ACC112 (cell line): ENCODE data around the gene SHPK.

Source experiments
- H2AFZ ChIP-seq: fragments of 200-600 bp; sonication (generic); one replicate; pipeline ENCODE4 v1.6.0; 2017; ENCODE audit warnings: antibody characterized with exemption, low read length; ENCODE audit not compliant: unreplicated experiment
- H3K27ac ChIP-seq: fragments of 200-600 bp; sonication (generic); 2 replicates; pipeline ENCODE4 v1.5.1; 2014; ENCODE audit warnings: low read depth, mild to moderate bottlenecking, antibody characterized with exemption, low read length, moderate library complexity
- H3K27me3 ChIP-seq: fragments of 200-600 bp; sonication (generic); 2 replicates; pipeline ENCODE4 v1.6.1; 2014; ENCODE audit warnings: mild to moderate bottlenecking, antibody characterized with exemption, low read length, moderate library complexity, mixed read lengths; ENCODE audit not compliant: insufficient read depth
- H3K36me3 ChIP-seq: fragments of 200-600 bp; sonication (generic); 2 replicates; pipeline ENCODE4 v1.6.1; 2016; ENCODE audit warnings: mild to moderate bottlenecking, antibody characterized with exemption, low read length, moderate library complexity, mixed read lengths; ENCODE audit not compliant: insufficient read depth
- H3K4me1 ChIP-seq: fragments of 200-600 bp; sonication (generic); one replicate; pipeline ENCODE4 v1.6.1; 2016; ENCODE audit warnings: low read length, mixed read lengths; ENCODE audit not compliant: insufficient read depth, unreplicated experiment, control insufficient read depth
- H3K4me3 ChIP-seq: fragments of 200-600 bp; sonication (generic); 2 replicates; pipeline ENCODE4 v1.5.1; 2014; ENCODE audit warnings: mild to moderate bottlenecking, low read depth, low read length
- H3K79me2 ChIP-seq: fragments of 200-600 bp; sonication (generic); one replicate; pipeline ENCODE4 v1.6.0; 2016; ENCODE audit warnings: low read length; ENCODE audit not compliant: control insufficient read depth, unreplicated experiment, insufficient read depth

SHPK gene

GRCh38 chr17:3659541-3660111 lies 23.6 kb upstream of the SHPK start:
- H2AFZ ChIP-seq = no peak overlapping the region
- no peaks in the 10 kb centered on the region for H3K27me3 ChIP-seq
- peaks cover 2% of the 10 kb centered on the region for H3K79me2 ChIP-seq
- H3K27ac ChIP-seq = peak overlapping the region; percentile 49
- peaks cover 22% of the 10 kb centered on the region for H3K4me1 ChIP-seq
- H3K4me3 ChIP-seq = 0 out of 2 replicates have a peak overlapping the region, but pooled peaks have one; percentile 18
- no peaks in the 10 kb centered on the region for H3K36me3 ChIP-seq

- Histone ChIP-seq H3K27me3 (no peaks in the 10 kb centered on the region), H3K79me2 (no peaks in the 10 kb centered on the region), H3K4me3 (0 out of 2 replicates have a peak overlapping the region, but pooled peaks have one; percentile 18), H3K27ac (peak overlapping the region; percentile 49), H3K4me1 (peaks cover 22% of the 10 kb centered on the region), H3K36me3 (no peaks in the 10 kb centered on the region), H2AFZ (no peak overlapping the region)
Measured at GRCh38 chr17:3658784-3659449, 22.9 kb upstream of the SHPK start.

GRCh38 chr17:3657874-3658783 lies 22.1 kb upstream of the SHPK start:
- Histone ChIP-seq H3K4me3 (no peak overlapping the region), H3K79me2 (no peaks in the 10 kb centered on the region), H3K27ac (no peak overlapping the region), H3K27me3 (no peaks in the 10 kb centered on the region), H2AFZ (no peak overlapping the region), H3K36me3 (no peaks in the 10 kb centered on the region), H3K4me1 (peaks cover 22% of the 10 kb centered on the region)

- no peaks in the 10 kb centered on the region for H3K79me2 ChIP-seq
Measured at GRCh38 chr17:3657588-3657869, 21.5 kb upstream of the SHPK start.

GRCh38 chr17:3656755-3657587 lies 20.9 kb upstream of the SHPK start:
- Histone ChIP-seq H3K4me1 (peaks cover 22% of the 10 kb centered on the region), H3K27me3 (no peaks in the 10 kb centered on the region), H3K36me3 (no peaks in the 10 kb centered on the region), H3K4me3 (no peak overlapping the region), H3K27ac (no peak overlapping the region), H3K79me2 (no peaks in the 10 kb centered on the region), H2AFZ (no peak overlapping the region)

More at GRCh38 chr17:3657588-3657869, 21.5 kb upstream of the SHPK start:
- Histone ChIP-seq H2AFZ (no peak overlapping the region), H3K27ac (no peak overlapping the region), H3K4me3 (no peak overlapping the region), H3K27me3 (no peaks in the 10 kb centered on the region), H3K36me3 (no peaks in the 10 kb centered on the region), H3K4me1 (peaks cover 22% of the 10 kb centered on the region)

- H3K4me3 ChIP-seq = no peak overlapping the region
- H2AFZ ChIP-seq = no peak overlapping the region
- H3K27me3 ChIP-seq = no peaks in the 10 kb centered on the region
- H3K4me1 ChIP-seq = peaks cover 22% of the 10 kb centered on the region
- H3K27ac ChIP-seq = no peak overlapping the region
- H3K36me3 ChIP-seq = no peaks in the 10 kb centered on the region
- H3K79me2 ChIP-seq = no peaks in the 10 kb centered on the region
Measured at GRCh38 chr17:3656353-3656752, 20.3 kb upstream of the SHPK start.

GRCh38 chr17:3655766-3656165 lies 19.7 kb upstream of the SHPK start:
- Histone ChIP-seq H3K27me3 (no peaks in the 10 kb centered on the region), H3K4me3 (no peak overlapping the region), H3K36me3 (no peaks in the 10 kb centered on the region), H3K4me1 (peaks cover 22% of the 10 kb centered on the region), H3K27ac (no peak overlapping the region), H3K79me2 (no peaks in the 10 kb centered on the region), H2AFZ (no peak overlapping the region)

GRCh38 chr17:3647769-3648555 lies 11.9 kb upstream of the SHPK start:
- Histone ChIP-seq H3K4me1 (no peaks in the 10 kb centered on the region), H3K36me3 (no peaks in the 10 kb centered on the region), H2AFZ (no peak overlapping the region)

GRCh38 chr17:3647251-3647650 lies 11.2 kb upstream of the SHPK start:
- H3K27me3 ChIP-seq = no peaks in the 10 kb centered on the region
- H3K4me3 ChIP-seq = no peak overlapping the region
- no peaks in the 10 kb centered on the region for H3K36me3 ChIP-seq
- no peak overlapping the region for H2AFZ ChIP-seq
- H3K27ac ChIP-seq = no peak overlapping the region
- no peaks in the 10 kb centered on the region for H3K4me1 ChIP-seq
- H3K79me2 ChIP-seq = no peaks in the 10 kb centered on the region

More at GRCh38 chr17:3647769-3648555, 11.9 kb upstream of the SHPK start:
- Histone ChIP-seq H3K79me2 (no peaks in the 10 kb centered on the region), H3K27ac (no peak overlapping the region), H3K4me3 (no peak overlapping the region), H3K27me3 (no peaks in the 10 kb centered on the region)

- Histone ChIP-seq H2AFZ (no peak overlapping the region), H3K79me2 (no peaks in the 10 kb centered on the region), H3K36me3 (no peaks in the 10 kb centered on the region), H3K4me3 (no peak overlapping the region), H3K27me3 (no peaks in the 10 kb centered on the region), H3K27ac (no peak overlapping the region), H3K4me1 (peaks cover under 1% of the 10 kb centered on the region)
Measured at GRCh38 chr17:3645310-3645709, 9.3 kb upstream of the SHPK start.
